ENCODE data around the gene TLL2.

The TLL2 gene

GRCh38 chr10:96408201-96408600, 105.5 kb downstream of the TLL2 start:
- no peaks in the 10 kb centered on the region for H3K9me3 ChIP-seq
- no peak overlapping the region for H3K4me3 ChIP-seq (ENCODE audit: low read depth in 1 of 2, low read length in 1 of 2)
- no peak for TF ChIP-seq CTCF (IDR thresholded peaks at IDR 0.05)
- no peaks in the 10 kb centered on the region for H3K36me3 ChIP-seq
- H3K27ac ChIP-seq, result no peak overlapping the region
- no peaks in the 10 kb centered on the region for H3K4me1 ChIP-seq (ENCODE audit: control insufficient read depth in 1 of 2, insufficient read depth in 1 of 2, low read depth in 1 of 2, low read length in 1 of 2)
- peaks cover 63% of the 10 kb centered on the region for H3K27me3 ChIP-seq

GRCh38 chr10:96407560-96408069, 106.1 kb downstream of the TLL2 start:
- no peaks in the 10 kb centered on the region for H3K36me3 ChIP-seq
- peaks cover 63% of the 10 kb centered on the region for H3K27me3 ChIP-seq
- no peak overlapping the region for H3K4me3 ChIP-seq (ENCODE audit: low read depth in 1 of 2, low read length in 1 of 2)

GRCh38 chr10:96406091-96406490, 107.6 kb downstream of the TLL2 start:
- Histone ChIP-seq H3K27ac (no peak overlapping the region), H3K4me3 (ENCODE audit: low read depth in 1 of 2, low read length in 1 of 2) (no peak overlapping the region), H3K27me3 (peaks cover 62% of the 10 kb centered on the region), H3K36me3 (no peaks in the 10 kb centered on the region), H3K4me1 (ENCODE audit: control insufficient read depth in 1 of 2, insufficient read depth in 1 of 2, low read depth in 1 of 2, low read length in 1 of 2) (no peaks in the 10 kb centered on the region), H3K9me3 (no peaks in the 10 kb centered on the region)
- no peak for TF ChIP-seq CTCF (IDR thresholded peaks at IDR 0.05)

More at GRCh38 chr10:96407560-96408069, 106.1 kb downstream of the TLL2 start:
- no peak for TF ChIP-seq CTCF (IDR thresholded peaks at IDR 0.05)
- no peak overlapping the region for H3K27ac ChIP-seq
- no peaks in the 10 kb centered on the region for H3K9me3 ChIP-seq
- no peaks in the 10 kb centered on the region for H3K4me1 ChIP-seq (ENCODE audit: control insufficient read depth in 1 of 2, insufficient read depth in 1 of 2, low read depth in 1 of 2, low read length in 1 of 2)

GRCh38 chr10:96402417-96403305, 111.1 kb downstream of the TLL2 start:
- no peaks in the 10 kb centered on the region for H3K9me3 ChIP-seq
- H3K27ac ChIP-seq, result no peak overlapping the region
- H3K27me3 ChIP-seq, result peaks cover 51% of the 10 kb centered on the region
- H3K36me3 ChIP-seq, result no peaks in the 10 kb centered on the region
- TF ChIP-seq CTCF (IDR thresholded peaks at IDR 0.05), result no peak
- no peak overlapping the region for H3K4me3 ChIP-seq (ENCODE audit: low read depth in 1 of 2, low read length in 1 of 2)
- no peaks in the 10 kb centered on the region for H3K4me1 ChIP-seq (ENCODE audit: control insufficient read depth in 1 of 2, insufficient read depth in 1 of 2, low read depth in 1 of 2, low read length in 1 of 2)

GRCh38 chr10:96401036-96401435, 112.7 kb downstream of the TLL2 start:
- Histone ChIP-seq H3K27me3 (peaks cover 54% of the 10 kb centered on the region), H3K4me1 (ENCODE audit: control insufficient read depth in 1 of 2, insufficient read depth in 1 of 2, low read depth in 1 of 2, low read length in 1 of 2) (no peaks in the 10 kb centered on the region), H3K27ac (no peak overlapping the region), H3K36me3 (no peaks in the 10 kb centered on the region), H3K9me3 (no peaks in the 10 kb centered on the region), H3K4me3 (ENCODE audit: low read depth in 1 of 2, low read length in 1 of 2) (no peak overlapping the region)
- no peak for TF ChIP-seq CTCF (IDR thresholded peaks at IDR 0.05)

All from neutrophil (primary cell).